HG02938 (cell line): ENCODE results near the gene YBX2.
"Not testable (repeated sequence)": the region's sequence is repeated elsewhere in the genome, so short reads cannot be mapped to it uniquely, and the experiment has no call there.

Source experiments
- ATAC-seq: cut with Tn5 transposase; IDR thresholded peaks from one replicate; pipeline ENCODE4 v1.9.1; 2021; ENCODE audit warnings: mild to moderate bottlenecking, moderate library complexity; ENCODE audit not compliant: unreplicated experiment

Gene YBX2

GRCh38 chr17:7294614-7295153 lies at the start of gene YBX2:
Gene YBX2 (minus strand): TSS chr17:7294639. CDS start chr17:7294500, 139 bp downstream.
- no peak for ATAC-seq

GRCh38 chr17:7343250-7343649 lies 48.8 kb upstream of the YBX2 start:
- no peak for ATAC-seq

GRCh38 chr17:7341842-7342241 lies 47.4 kb upstream of the YBX2 start:
- no peak for ATAC-seq

GRCh38 chr17:7340179-7340578 lies 45.7 kb upstream of the YBX2 start:
- ATAC-seq, result no peak

- ATAC-seq, result not testable (repeated sequence)
These were observed 43.2 kb upstream of the YBX2 start for GRCh38 chr17:7337600-7337999.

GRCh38 chr17:7336240-7337175 lies 42.1 kb upstream of the YBX2 start, which contains the start of gene ACAP1:
Gene ACAP1 (plus strand): TSS chr17:7336529. CDS start chr17:7336735, 206 bp downstream.
- ATAC-seq, result no peak

- ATAC-seq, result not testable (repeated sequence)
These were observed 41.3 kb upstream of the YBX2 start for GRCh38 chr17:7335765-7336164.

- ATAC-seq, result no peak
These were observed 40.6 kb upstream of the YBX2 start for GRCh38 chr17:7334938-7335538.

GRCh38 chr17:7332600-7333069 lies 38.2 kb upstream of the YBX2 start:
- ATAC-seq, result not testable (repeated sequence)

- no peak for ATAC-seq
These were observed 37.7 kb upstream of the YBX2 start for GRCh38 chr17:7332111-7332510.

GRCh38 chr17:7330638-7331015 lies 36.2 kb upstream of the YBX2 start:
- ATAC-seq, result no peak

- peak; percentile 37 for ATAC-seq
These were observed 35.7 kb upstream of the YBX2 start for GRCh38 chr17:7329997-7330637.

GRCh38 chr17:7329374-7329996 lies 35.0 kb upstream of the YBX2 start:
- ATAC-seq, result peak; percentile 63

- peak; percentile 6 for ATAC-seq
These were observed 34.5 kb upstream of the YBX2 start, which contains the start of gene NEURL4 for GRCh38 chr17:7328840-7329373. Gene NEURL4 (minus strand): TSS chr17:7329335. CDS start chr17:7329312, 23 bp downstream.

- ATAC-seq, result no peak
These were observed 33.6 kb upstream of the YBX2 start for GRCh38 chr17:7328009-7328408.

- ATAC-seq, result no peak
These were observed 33.1 kb upstream of the YBX2 start for GRCh38 chr17:7327501-7327900.

- ATAC-seq, result no peak
These were observed 32.6 kb upstream of the YBX2 start for GRCh38 chr17:7327056-7327455.

GRCh38 chr17:7326186-7326585 lies 31.7 kb upstream of the YBX2 start:
- no peak for ATAC-seq

- ATAC-seq, result no peak
These were observed 30.6 kb upstream of the YBX2 start for GRCh38 chr17:7325031-7325528.

- ATAC-seq, result no peak
These were observed 30.0 kb upstream of the YBX2 start for GRCh38 chr17:7324438-7324779.
